DLD1 (cell line): Measurements from ENCODE around the gene NKAIN2.

Source experiments
- in situ Hi-C: cut with HindIII; loops from 2 replicates; pipeline ENCODE4 v1.10.0; 2017; ENCODE audit warnings: low sequenced_read_pairs

Gene NKAIN2

GRCh38 chr6:123803504-123804013 lies at the start of gene NKAIN2:
TSS of gene NKAIN2 (plus strand) at chr6:123803865.
- in situ Hi-C loops, result no loop called here

DNA sequence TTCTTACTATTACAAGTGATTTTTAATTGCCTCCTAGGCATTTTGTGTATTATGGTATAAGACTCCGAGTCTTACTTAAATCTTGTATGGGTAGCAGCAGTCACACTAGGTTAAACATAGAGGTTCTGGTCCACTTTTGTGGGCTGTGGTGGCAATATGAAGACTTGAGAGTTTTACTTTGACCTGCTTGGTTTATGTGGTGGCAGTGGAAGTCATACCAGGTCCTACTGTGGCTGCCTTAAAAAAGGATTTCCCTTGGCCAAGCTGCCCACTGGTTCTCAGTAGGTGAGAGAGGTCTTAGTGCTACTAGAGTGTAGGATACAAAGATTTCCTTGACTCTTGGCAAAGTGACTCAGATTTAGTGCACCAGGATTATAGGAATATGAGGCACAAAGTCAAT lies 44.2 kb upstream of the NKAIN2 start:
- in situ Hi-C loops, result no loop called here

DNA sequence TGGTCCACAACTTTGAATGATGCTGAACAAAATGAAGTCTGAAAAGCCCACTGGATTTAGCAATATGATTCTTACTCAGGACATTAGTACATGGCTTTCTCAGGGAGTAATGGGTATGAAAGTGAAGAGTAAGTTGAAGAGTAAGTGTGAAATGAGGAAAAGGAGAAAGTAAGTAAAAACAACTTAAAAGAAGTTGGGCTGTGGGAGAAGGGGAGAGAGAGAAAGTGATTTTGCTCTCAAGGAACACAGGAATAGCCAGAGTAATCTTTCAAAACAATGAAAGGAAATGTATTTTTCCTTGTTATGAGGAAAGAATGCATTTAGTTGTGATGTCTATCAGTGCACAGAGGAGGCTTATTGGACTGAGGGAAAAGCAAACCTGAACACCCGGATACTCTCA lies 39.8 kb upstream of the NKAIN2 start:
- in situ Hi-C loops, result no loop called here

GRCh38 chr6:123764722-123765121 lies 38.9 kb upstream of the NKAIN2 start:
- in situ Hi-C loops, result no loop called here

GRCh38 chr6:123768921-123769320 lies 34.7 kb upstream of the NKAIN2 start:
- in situ Hi-C loops, result no loop called here

DNA sequence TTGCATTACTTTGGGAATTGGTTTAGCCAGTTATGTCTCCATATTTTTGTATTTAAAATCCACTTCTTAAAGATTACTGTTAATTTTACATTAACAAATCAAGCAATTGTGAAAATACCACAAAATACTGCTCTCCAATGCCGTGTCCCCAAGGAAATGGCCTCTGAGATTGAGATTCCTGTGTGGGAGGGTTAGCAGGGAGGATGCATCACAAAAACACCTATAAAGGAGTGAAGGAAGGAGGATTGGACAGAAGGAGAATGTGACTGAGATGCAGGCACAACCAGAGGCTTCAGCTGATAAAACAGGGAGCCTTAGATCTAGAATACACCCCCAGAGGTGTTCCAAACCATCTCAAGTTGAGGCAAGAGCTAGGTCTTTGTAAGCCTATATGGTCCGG lies 34.2 kb upstream of the NKAIN2 start:
- in situ Hi-C loops, result no loop called here

DNA sequence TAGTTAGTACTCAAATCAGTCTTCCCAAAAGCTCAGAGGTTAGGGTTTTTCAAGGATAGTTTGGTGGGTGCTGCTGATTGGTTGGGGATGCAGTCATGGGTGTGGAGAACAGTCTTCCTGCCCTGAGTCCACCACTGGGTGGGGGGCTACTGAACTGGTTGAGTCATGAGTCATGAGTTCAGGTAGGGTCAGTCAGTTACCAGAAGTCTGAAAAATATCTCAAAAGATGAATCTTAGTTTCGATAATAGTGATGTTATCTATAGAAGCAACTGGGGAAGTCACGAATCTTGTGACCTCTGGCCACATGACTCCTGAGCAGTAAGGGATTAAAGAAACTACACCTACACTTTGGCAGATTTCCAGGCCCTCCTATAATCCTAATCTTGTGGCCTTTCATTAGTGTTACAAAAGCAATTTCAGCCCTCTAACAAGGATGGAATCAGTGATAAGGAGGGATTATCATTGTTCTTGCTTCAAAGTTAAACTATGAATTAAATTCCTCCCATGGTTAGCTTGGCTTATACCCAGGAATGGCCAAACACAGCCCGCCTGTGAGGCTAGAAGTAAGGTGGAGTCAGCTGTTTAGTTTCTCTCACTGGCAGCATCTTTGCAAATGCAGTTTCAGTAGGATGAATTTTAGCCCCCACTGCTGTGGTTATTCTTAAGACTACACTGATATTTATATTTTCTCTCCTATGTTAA lies 33.3 kb upstream of the NKAIN2 start:
- in situ Hi-C loops, result no loop called here

- in situ Hi-C loops, result no loop called here
These were observed 32.5 kb upstream of the NKAIN2 start for GRCh38 chr6:123771126-123771525.

- in situ Hi-C loops, result no loop called here
These were observed 26.1 kb upstream of the NKAIN2 start for GRCh38 chr6:123777563-123777962.

- in situ Hi-C loops, result no loop called here
These were observed 23.6 kb upstream of the NKAIN2 start for GRCh38 chr6:123780021-123780420.

DNA sequence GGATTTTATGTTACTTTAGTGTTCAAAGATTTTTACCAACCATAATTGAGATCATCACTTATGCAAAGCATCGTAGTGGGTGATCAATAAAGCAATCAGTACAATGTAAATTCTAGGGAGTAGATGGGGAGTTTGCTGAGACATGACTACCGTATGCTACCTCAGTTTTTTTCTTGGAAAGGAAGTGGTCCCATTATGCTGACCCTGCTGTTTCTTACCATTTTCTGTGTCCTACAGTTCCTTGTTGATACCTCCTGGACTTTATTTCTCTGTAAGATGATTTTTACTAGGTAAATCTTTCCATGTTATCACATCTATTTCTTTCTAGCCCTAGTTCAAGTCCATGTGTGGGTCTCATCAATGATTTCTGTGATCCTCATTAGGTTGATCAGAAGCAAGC lies 19.3 kb upstream of the NKAIN2 start:
- in situ Hi-C loops, result no loop called here

DNA sequence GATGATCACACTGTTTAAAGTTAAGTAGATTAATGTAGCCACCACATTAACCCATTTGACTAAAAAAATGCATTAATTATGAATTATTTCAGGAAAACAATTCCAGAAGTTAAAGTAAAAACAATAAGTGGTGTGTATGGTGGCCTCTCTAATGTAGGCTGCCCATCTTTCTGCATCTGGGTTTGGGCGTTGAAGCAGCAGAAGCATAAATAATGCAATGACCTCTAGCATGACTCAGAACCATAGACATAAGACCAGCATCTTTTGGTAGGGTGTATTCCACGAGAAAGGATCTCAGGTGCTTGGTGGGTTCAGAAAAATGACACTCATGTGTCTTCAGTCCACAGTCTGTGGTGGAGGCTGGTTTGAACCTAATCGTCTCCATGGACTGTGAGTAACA lies 18.6 kb upstream of the NKAIN2 start:
- in situ Hi-C loops, result no loop called here

DNA sequence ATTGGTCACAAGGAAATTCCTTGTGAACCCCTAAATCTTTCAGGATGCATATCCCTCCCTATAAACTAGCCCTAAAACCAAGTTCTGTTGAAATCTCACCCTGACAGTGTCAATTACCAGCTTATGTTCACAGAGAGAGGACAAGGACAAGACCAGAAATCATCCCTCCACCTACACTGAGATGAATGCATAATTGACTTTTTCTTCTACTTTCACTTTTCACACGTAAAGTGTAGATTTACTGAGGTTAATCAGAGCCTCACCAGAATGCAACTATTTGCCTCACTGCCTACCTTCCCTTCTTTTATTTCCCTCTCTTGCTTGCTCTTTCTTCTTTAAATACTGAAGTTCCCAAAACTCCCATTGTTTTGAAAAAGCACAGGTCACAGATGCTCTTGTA lies 15.3 kb upstream of the NKAIN2 start:
- in situ Hi-C loops, result no loop called here

DNA sequence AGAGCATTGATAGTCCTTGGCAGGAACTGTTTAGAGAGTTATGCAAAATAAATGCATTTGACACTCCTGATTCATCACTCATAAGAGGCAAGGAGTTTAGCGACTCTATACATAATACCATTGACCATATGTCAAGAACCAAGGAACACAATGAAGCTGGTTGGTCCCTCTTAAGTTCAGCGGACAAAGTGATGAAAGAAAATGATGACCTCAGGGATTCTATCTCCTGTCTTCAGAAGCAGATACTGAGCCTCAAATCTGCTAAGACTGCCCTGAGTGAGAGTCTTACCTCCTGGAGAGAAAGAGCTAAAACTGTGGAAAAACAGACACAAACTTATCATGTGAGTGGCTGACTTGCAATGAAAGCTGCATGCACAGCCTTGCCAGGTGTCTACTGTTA lies 9.5 kb upstream of the NKAIN2 start:
- in situ Hi-C loops, result no loop called here

GRCh38 chr6:123794799-123795198 lies 8.9 kb upstream of the NKAIN2 start:
- in situ Hi-C loops, result no loop called here

- in situ Hi-C loops, result no loop called here
These were observed 2.6 kb upstream of the NKAIN2 start for GRCh38 chr6:123801067-123801466.

DNA sequence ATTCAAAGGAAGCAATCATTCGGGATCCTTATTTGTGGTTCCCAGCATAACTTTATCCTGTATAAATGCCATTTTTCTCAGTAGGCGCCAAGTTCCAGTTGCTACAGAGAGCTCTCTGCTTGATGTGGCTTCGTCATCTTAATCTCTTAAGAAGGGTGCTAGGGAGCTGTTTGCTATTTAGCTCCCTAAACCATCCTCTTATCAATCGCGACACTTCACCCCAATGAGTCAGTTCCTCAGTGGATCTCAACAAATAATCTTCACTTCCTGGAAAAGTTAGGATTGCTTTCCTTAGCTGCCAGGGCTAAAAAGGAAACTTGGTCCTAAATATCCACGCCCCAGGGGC lies 1.3 kb upstream of the NKAIN2 start:
- in situ Hi-C loops, result no loop called here

- in situ Hi-C loops, result no loop called here
These were observed 765 bp upstream of the NKAIN2 start for GRCh38 chr6:123802697-123803503.

DNA sequence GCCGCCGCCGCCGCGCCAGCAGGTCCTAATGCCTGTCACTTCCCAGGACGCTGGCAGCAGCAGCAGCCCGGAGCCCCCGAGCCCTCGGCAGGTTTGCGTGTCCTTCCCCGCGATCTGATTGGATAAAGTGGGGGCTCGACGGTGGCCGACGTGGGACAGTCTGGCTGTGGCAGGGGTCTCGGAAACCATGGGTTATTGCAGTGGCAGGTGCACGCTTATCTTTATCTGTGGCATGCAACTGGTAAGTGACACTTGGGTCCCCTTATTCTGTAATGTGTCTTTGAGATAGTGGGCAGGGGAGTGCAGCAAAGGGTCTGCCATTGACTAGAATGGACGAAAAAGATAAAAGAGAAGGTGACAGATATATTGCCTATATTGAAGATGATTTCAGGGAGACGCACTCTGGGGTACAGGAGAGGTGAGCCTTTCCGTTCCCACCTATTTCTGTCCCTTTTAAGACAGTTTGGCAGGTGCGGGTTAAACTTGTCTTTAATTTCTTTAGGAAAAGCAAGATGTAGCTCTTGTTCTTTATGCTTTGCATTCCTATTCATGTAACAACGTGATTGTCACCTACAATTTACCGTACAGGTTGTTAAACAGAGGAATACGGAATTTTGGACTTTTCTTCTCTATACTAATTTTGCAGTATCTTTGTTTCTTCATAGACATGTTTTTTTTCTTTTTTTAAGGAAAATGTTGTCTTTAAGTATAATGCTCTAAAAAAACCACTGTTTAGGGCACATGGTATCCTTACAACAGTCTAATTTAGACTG lies 535 bp downstream of the NKAIN2 start:
- in situ Hi-C loops, result no loop called here

DNA sequence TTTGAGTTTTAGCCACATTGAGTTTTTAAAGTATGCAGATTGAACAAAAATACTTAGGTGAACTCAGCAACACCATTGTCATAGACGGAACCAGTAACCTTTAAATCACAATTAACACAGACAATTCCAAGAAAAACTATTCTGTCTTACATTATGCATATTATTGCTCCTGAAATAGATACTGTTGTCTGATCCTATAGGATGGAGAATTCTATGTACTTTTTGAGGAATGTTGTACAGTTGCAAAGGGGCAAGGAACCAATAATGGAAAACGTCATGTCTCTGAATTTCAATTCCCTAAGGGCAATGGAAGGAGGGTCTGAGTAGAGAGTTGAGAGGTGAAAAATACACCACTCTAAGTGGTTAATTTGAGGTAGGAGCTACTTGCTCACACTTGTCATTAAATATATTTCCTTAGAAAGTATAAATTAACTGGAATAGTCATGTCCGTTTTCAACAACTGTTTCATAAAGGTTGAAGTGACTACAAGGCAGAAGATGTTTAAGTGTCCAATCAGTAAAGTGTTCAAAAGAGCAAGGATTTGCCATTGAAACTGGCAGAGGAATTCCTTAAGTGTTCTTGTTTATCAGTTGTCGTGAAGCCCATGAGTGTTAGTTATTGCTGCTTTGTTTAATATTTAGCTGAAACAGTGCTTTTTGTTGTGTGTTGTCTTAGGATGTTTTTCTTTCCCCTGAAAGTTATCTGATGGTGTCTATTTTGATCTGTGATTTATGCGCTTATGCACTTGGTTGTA lies 1.3 kb downstream of the NKAIN2 start:
- in situ Hi-C loops, result no loop called here

- in situ Hi-C loops, result no loop called here
These were observed 2.3 kb downstream of the NKAIN2 start for GRCh38 chr6:123805921-123806320.
